A673 (cell line): ENCODE results near the gene HELZ.

ENCODE experiments used
- CTCF ChIP-seq: fragments of 300-800, 200-600 bp; sonication (generic); conservative IDR thresholded peaks from 2 replicates; pipeline ENCODE4 v1.5.1; 2017; ENCODE audit warnings: low read depth, mild to moderate bottlenecking, antibody characterized with exemption, low read length, moderate library complexity, mixed read lengths
- EZH2 ChIP-seq: fragments of 200-600 bp; sonication (generic); IDR thresholded peaks from 2 replicates; pipeline ENCODE4 v1.6.1; 2017; ENCODE audit warnings: borderline replicate concordance, low read depth, mild to moderate bottlenecking, mixed read lengths, antibody characterized with exemption, low read length; ENCODE audit not compliant: poor library complexity, severe bottlenecking

- no peak for TF ChIP-seq CTCF
- no peak for TF ChIP-seq EZH2
These were observed 27.6 kb downstream of the HELZ start for GRCh38 chr17:67217446-67217845.
